Hepatocyte (in vitro differentiated cells): ENCODE data around the gene FADS6. TPM values are rescaled to one million over a fixed set of nuclear protein-coding genes. Genes with fewer than 3 reads are reported as not detected.

Experiments used
- DNase-seq: peaks from one replicate; pipeline ENCODE4 v3.0.0-alpha.2; 2016; ENCODE audit warnings: low spot score
- H2AFZ ChIP-seq: fragments of 200-600 bp; sonication (generic); 2 replicates; pipeline ENCODE4 v1.6.0; 2016; ENCODE audit warnings: antibody characterized with exemption, mild to moderate bottlenecking
- H3K27ac ChIP-seq: fragments of 200-600 bp; sonication (generic); 2 replicates; pipeline ENCODE4 v1.5.1; 2016; ENCODE audit warnings: mild to moderate bottlenecking
- H3K27me3 ChIP-seq: fragments of 200-600 bp; sonication (generic); 2 replicates; pipeline ENCODE4 v1.6.1; 2016
- H3K36me3 ChIP-seq: fragments of 200-600 bp; sonication (generic); replicated peaks from 2 replicates; pipeline ENCODE4 v1.5.1; 2016; ENCODE audit warnings: low read depth; ENCODE audit not compliant: insufficient read depth
- H3K4me1 ChIP-seq: fragments of 200-600 bp; sonication (generic); 2 replicates; pipeline ENCODE4 v1.5.1; 2016; ENCODE audit warnings: mild to moderate bottlenecking, moderate library complexity; ENCODE audit not compliant: insufficient read depth
- H3K4me2 ChIP-seq: fragments of 200-600 bp; sonication (generic); 2 replicates; pipeline ENCODE4 v1.6.0; 2016
- H3K4me3 ChIP-seq: fragments of 200-600 bp; sonication (generic); 2 replicates; pipeline ENCODE4 v1.5.1; 2016; ENCODE audit warnings: mild to moderate bottlenecking
- H3K79me2 ChIP-seq: fragments of 200-600 bp; sonication (generic); 2 replicates; pipeline ENCODE4 v1.6.0; 2017; ENCODE audit warnings: mild to moderate bottlenecking
- H3K9me2 ChIP-seq: fragments of 200-600 bp; sonication (generic); replicated peaks from 2 replicates; pipeline ENCODE4 v1.6.0; 2017; ENCODE audit warnings: mild to moderate bottlenecking; ENCODE audit not compliant: insufficient read depth
- H3K9me3 ChIP-seq: fragments of 200-600 bp; sonication (generic); 2 replicates; pipeline ENCODE4 v1.5.1; 2016; ENCODE audit warnings: low read depth, mild to moderate bottlenecking
- H4K20me1 ChIP-seq: fragments of 200-600 bp; sonication (generic); 2 replicates; pipeline ENCODE4 v1.6.0; 2016; ENCODE audit warnings: mild to moderate bottlenecking; ENCODE audit not compliant: insufficient read depth, poor library complexity, severe bottlenecking
- EZH2 ChIP-seq: fragments of 200-600 bp; sonication (generic); IDR thresholded peaks from 2 replicates; pipeline ENCODE4 v1.6.1; 2016; ENCODE audit warnings: antibody characterized with exemption, mild to moderate bottlenecking, borderline replicate concordance
- EZH2phosphoT487 ChIP-seq: fragments of 200-600 bp; sonication (generic); IDR thresholded peaks from one replicate; pipeline ENCODE4 v1.6.1; 2018; ENCODE audit warnings: antibody characterized with exemption, mild to moderate bottlenecking, low read depth, moderate library complexity; ENCODE audit not compliant: unreplicated experiment, severe bottlenecking
- WGBS: methylation state at CpG from one replicate; pipeline ENCODE4 v1.1.6; 2016; ENCODE audit warnings: low lambda C conversion rate; ENCODE audit errors: missing lambda C conversion rate; 5-methylcytosine and 5-hydroxymethylcytosine counted together
- polyA plus RNA-seq: library from polyadenylated mRNA; unstranded; fragments of >200 nt; fragmentation: Nextera tagmentation; extraction: Ambion mirVana; gene quantifications from 2 replicates; pipeline ENCODE4 v1.2.1, GENCODE V29; 2016
- total RNA-seq: library from RNA; depleted of rRNA; stranded (reverse); fragments of >200 nt; gene quantifications from 2 replicates; pipeline ENCODE4 v1.2.3, GENCODE V29; 2014
- TF ChIP-seq, protein P1 (sequence below): fragments of 200-600 bp; sonication (generic); IDR thresholded peaks from 2 replicates; pipeline ENCODE4 v1.5.1; 2016; ENCODE audit warnings: antibody characterized with exemption, mild to moderate bottlenecking; ENCODE audit not compliant: poor library complexity

Gene FADS6
- total and polyA plus RNA-seq, 2 experiments from 2014 or later, result 4.2 to 4.3 TPM

DNA sequence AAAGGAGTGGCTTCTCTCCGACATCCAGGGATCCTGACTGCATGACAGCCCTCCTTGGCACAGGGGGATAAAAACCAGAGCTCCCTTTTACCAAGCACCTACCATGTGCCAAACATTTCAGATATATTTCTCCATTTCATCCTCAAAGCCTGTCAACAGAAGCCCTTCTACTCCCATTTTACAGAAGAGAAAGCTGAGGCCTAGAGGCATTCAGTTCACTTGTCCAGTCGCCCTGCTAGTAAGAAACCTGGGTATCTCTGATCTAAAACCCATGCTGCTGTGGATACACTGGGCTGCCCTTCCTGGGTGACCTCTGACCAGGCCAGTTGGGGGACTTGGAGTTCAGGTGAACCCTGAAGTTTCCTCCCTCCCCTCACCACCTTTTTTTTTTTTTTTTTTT lies 14.8 kb downstream of the FADS6 start:
- H3K27me3 ChIP-seq, result no peaks in the 10 kb centered on the region
- WGBS, result 86% methylated on average over 2 of the region's 2 CpGs
- H3K9me3 ChIP-seq, result no peaks in the 10 kb centered on the region
- H3K4me2 ChIP-seq, result no peak overlapping the region
- no peak overlapping the region for H3K4me3 ChIP-seq
- peaks cover 6% of the 10 kb centered on the region for H3K4me1 ChIP-seq
- no peak overlapping the region for H3K27ac ChIP-seq
- TF ChIP-seq, protein P1, sequence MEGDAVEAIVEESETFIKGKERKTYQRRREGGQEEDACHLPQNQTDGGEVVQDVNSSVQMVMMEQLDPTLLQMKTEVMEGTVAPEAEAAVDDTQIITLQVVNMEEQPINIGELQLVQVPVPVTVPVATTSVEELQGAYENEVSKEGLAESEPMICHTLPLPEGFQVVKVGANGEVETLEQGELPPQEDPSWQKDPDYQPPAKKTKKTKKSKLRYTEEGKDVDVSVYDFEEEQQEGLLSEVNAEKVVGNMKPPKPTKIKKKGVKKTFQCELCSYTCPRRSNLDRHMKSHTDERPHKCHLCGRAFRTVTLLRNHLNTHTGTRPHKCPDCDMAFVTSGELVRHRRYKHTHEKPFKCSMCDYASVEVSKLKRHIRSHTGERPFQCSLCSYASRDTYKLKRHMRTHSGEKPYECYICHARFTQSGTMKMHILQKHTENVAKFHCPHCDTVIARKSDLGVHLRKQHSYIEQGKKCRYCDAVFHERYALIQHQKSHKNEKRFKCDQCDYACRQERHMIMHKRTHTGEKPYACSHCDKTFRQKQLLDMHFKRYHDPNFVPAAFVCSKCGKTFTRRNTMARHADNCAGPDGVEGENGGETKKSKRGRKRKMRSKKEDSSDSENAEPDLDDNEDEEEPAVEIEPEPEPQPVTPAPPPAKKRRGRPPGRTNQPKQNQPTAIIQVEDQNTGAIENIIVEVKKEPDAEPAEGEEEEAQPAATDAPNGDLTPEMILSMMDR, result no peak
- TF ChIP-seq EZH2, result no peak
- no peak for TF ChIP-seq EZH2phosphoT487
- H3K79me2 ChIP-seq, result no peaks in the 10 kb centered on the region
- no peaks in the 10 kb centered on the region for H4K20me1 ChIP-seq
- H3K9me2 ChIP-seq, result no peaks in the 10 kb centered on the region
- H3K36me3 ChIP-seq, result no peaks in the 10 kb centered on the region
- no peak for DNase-seq
- H2AFZ ChIP-seq, result no peak overlapping the region

DNA sequence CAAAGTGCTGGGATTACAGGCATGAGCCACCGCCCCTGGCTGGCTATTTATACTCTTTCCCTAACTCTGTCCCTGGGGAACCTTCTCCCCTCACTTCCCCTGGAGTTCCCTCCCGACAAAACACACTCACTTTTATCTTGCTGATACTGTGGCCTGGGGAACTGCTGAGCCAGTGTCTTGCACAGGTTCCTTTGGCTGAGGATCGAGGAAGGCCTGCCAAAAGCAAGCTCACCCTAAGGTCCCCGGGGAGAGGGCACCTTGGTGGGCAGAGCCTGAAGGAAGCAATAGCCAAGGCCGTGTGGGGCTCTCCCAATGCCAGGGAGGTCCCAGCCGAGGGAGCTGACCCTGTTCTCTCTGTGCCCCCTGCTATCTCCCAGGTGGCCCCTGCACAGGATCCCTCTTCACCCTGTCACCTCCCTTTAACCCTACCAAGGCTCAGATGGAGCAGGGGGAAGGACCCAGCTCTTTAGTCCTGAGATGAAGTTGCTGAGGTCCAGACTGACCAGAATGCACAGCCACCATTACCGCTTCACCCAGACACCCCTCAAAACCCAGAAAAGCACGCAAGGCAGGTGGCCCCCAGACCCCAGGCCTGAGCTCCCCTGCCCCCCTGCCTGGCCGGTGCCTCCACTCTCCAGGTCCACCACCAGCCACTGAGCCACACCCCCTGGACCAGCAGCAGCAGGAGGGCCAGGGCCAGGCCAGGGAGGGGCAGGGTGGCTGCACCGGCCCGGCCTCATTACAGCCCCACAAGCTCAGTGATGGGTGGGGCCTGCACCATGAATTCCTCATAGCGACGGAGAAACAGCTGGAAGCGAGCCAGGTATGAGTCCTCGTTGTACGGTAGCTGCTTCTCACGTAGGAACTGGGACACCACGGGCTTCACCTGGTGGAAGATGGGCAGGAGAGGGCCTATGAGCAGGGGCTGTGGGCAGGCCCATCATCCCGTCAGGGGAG lies 15.6 kb downstream of the FADS6 start:
- Histone ChIP-seq H3K4me1 (peaks cover 6% of the 10 kb centered on the region), H3K4me2 (no peak overlapping the region), H3K9me2 (no peaks in the 10 kb centered on the region), H2AFZ (no peak overlapping the region), H3K4me3 (no peak overlapping the region), H3K27me3 (no peaks in the 10 kb centered on the region), H4K20me1 (no peaks in the 10 kb centered on the region), H3K9me3 (no peaks in the 10 kb centered on the region), H3K36me3 (no peaks in the 10 kb centered on the region), H3K27ac (no peak overlapping the region), H3K79me2 (no peaks in the 10 kb centered on the region)
- WGBS, result 72% methylated on average over 16 of the region's 19 CpGs
- TF ChIP-seq EZH2phosphoT487 (no peak), EZH2 (no peak)
- TF ChIP-seq, protein P1, result no peak
- DNase-seq, result peak; percentile 57

DNA sequence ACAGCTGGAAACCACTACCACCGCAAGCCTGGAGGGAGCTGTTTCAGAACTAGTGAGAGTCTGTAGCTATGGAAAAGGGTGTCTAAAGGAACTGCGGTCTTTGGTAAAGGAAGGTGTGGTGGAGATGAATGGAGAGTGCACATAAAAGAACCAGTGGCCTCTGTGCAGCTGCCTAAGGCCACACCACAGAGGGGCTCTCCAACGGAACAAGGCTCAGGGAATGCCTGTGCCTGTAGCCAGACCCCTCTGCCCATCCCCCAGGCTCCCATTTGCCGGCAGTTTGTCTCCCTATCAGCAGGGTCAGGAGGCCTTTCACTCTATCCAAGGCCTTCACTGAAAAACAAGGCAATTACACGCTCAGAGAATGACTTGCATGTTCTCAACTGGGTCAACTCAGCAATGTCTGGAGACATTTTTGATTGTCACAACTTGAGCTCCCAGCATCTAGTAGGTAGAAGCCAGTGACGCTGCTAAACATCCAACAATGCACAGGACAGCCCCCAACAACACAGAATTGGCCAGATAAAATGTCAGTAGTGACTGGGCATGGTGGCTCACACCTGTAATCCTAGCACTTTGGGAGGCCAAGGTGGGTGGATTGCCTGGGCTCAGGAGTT lies 17.3 kb downstream of the FADS6 start:
- TF ChIP-seq EZH2 (no peak), EZH2phosphoT487 (no peak)
- TF ChIP-seq, protein P1, result no peak
- Histone ChIP-seq H3K27me3 (no peaks in the 10 kb centered on the region), H2AFZ (no peak overlapping the region), H3K9me2 (no peaks in the 10 kb centered on the region), H3K79me2 (no peaks in the 10 kb centered on the region), H3K27ac (no peak overlapping the region), H3K36me3 (no peaks in the 10 kb centered on the region), H4K20me1 (no peaks in the 10 kb centered on the region), H3K4me1 (peaks cover 10% of the 10 kb centered on the region), H3K9me3 (no peaks in the 10 kb centered on the region), H3K4me3 (no peak overlapping the region), H3K4me2 (no peak overlapping the region)
- no peak for DNase-seq
- 54% methylated on average over 6 of the region's 6 CpGs for WGBS
